Heart left ventricle (tissue), 13 donors: Measurements from ENCODE around the gene THADA.

Experiments
- CTCF ChIP-seq, 12 donors: fragments of 200-600 bp; sonication (generic) in 4 of 12; IDR thresholded peaks; one replicate each; pipeline versions ENCODE4 v1.5.0 to v1.8.0; 2018 to 2022; ENCODE audit warnings: antibody characterized with exemption in 12 of 12, mild to moderate bottlenecking in 5 of 12
- POLR2A ChIP-seq, 2 donors: fragments of 450-650 bp; IDR thresholded peaks; one replicate each; pipeline ENCODE4 v1.6.1; 2017; ENCODE audit warnings: antibody characterized with exemption in 2 of 2, mild to moderate bottlenecking in 2 of 2, moderate library complexity in 2 of 2
- donor health status: ischemic (EF 13 %, LVEDD 7.1; RV severe dilation, severe dysfunction).
- donor health status: DM: no; HTN: yes; CAD: no.
- donor health status: DM: no; HTN: no; CAD: no.
- donor health status: ischemic (EF 25% LVEDD 6.9; RV normal size, moderate dysfunction).
- donor health status: ischemic (EF 25% LVEDD 5.7; RV mildly dilated, moderate dysfunction).
- donor health status: ischemic (EF 35%, LVEDD 5.7; RV mildly dilated, moderate dysfunction).
- donor health status: nonischemic (EF 11% LVEDD 7.7; RV severe dilation, severe dysfunction).
- donor health status: DM: yes; HTN: yes; CAD: no.
- donor health status: PGD.
- donor health status: ischemic (EF 29% LVEDD 5.4; RV normal size, mild dysfunction).
- donor health status: nonischemic (EF 23%, LVEDD 6.1; RV moderate dilation, normal function).

- no peak for TF ChIP-seq CTCF (IDR thresholded peaks at IDR 0.05)
- no peak for TF ChIP-seq POLR2A (IDR thresholded peaks at IDR 0.05)
Measured at GRCh38 chr2:43280994-43281393, 314.8 kb downstream of the THADA start.
